Stomach (tissue), 9 donors: Measurements from ENCODE around the gene COQ10A. TPM values are rescaled to one million over a fixed set of nuclear protein-coding genes. Genes with fewer than 3 reads are reported as not detected.

Experiments used
- DNase-seq, 2 donors: peaks; one replicate each; pipeline versions ENCODE4 v3.0.0 to v3.0.0-alpha.2; 2013 to 2019
- H3K27ac ChIP-seq, 5 donors: fragments of 200-600 bp in 4 of 5; sonication (generic) in 4 of 5; one replicate each; pipeline ENCODE4 v1.5.1; 2013 to 2019; ENCODE audit warnings: mild to moderate bottlenecking in 1 of 5, moderate library complexity in 1 of 5
- H3K27me3 ChIP-seq, 3 donors: fragments of 200-600 bp; sonication (generic); one replicate each; pipeline ENCODE4 v1.5.1; 2017 to 2019; ENCODE audit warnings: mixed run types in 1 of 3
- H3K36me3 ChIP-seq, 4 donors: fragments of 200-600 bp; sonication (generic); 1 replicate in 3 of 4; 2 replicates in 1 of 4; pipeline ENCODE4 v1.5.1; 2016 to 2019
- H3K4me1 ChIP-seq, 4 donors: fragments of 200-600 bp; sonication (generic); one replicate each; pipeline ENCODE4 v1.5.1; 2016 to 2019
- H3K4me3 ChIP-seq, 4 donors: fragments of 200-600 bp; sonication (generic) in 3 of 4; one replicate each; pipeline ENCODE4 v1.5.1; 2016 to 2019; ENCODE audit warnings: mild to moderate bottlenecking in 1 of 4
- H3K9me3 ChIP-seq, 4 donors: fragments of 200-600 bp; sonication (generic); one replicate each; pipeline ENCODE4 v1.5.1; 2016 to 2019
- CTCF ChIP-seq, 7 experiments: fragments of 450-650 bp in 4 of 7; fragments of 200-600 bp in 3 of 7; sonication (generic) in 3 of 7; IDR thresholded peaks; one replicate each; pipeline ENCODE4 v1.5.1; 2016 to 2019; ENCODE audit warnings: antibody characterized with exemption in 7 of 7, control low read depth in 2 of 7, mild to moderate bottlenecking in 1 of 7
- EP300 ChIP-seq: sonication (generic); formaldehyde crosslinking; IDR thresholded peaks from one replicate; pipeline ENCODE4 v1.6.1; 2017; ENCODE audit warnings: antibody characterized with exemption
- POLR2A ChIP-seq, 4 donors: fragments of 450-650 bp; IDR thresholded peaks; one replicate each; pipeline ENCODE4 v1.6.1; 2016; ENCODE audit warnings: antibody characterized with exemption in 4 of 4, control low read depth in 2 of 4, mild to moderate bottlenecking in 1 of 4, moderate library complexity in 1 of 4
- POLR2AphosphoS5 ChIP-seq, 3 donors: sonication (generic); formaldehyde crosslinking; IDR thresholded peaks; one replicate each; pipeline ENCODE4 v1.6.1; 2016; ENCODE audit warnings: antibody characterized with exemption in 3 of 3
- WGBS, 5 donors: extraction: QIAGEN DNeasy Blood & Tissue Kit in 3 of 5; methylation state at CpG; one replicate each; pipeline versions ENCODE4 v1.1.5 to v1.1.7; 2013 to 2018; 5-methylcytosine and 5-hydroxymethylcytosine counted together
- intact Hi-C: fragments of 100-400 bp; cut with DNase I; formaldehyde crosslinking; loops from one replicate; pipeline ENCODE4 v1.15.1; 2023; ENCODE audit warnings: low total_unique reads
- polyA plus RNA-seq, 3 donors: library from polyadenylated mRNA; stranded (reverse); fragments of 200-250 nt; gene quantifications; one replicate each; pipeline ENCODE4 v1.2.3, GENCODE V29; 2013
- total RNA-seq, 5 donors: library from RNA; depleted of rRNA; stranded (reverse); fragments of >200 nt; gene quantifications; one replicate each; pipeline versions ENCODE4 v1.1.0 to v1.2.3, GENCODE V29; 2014 to 2016
- donor health status: healthy with polysubstance abuse.
- donor health status: Bipolar disorder and iron deficiency.
- donor health status: healthy.

COQ10A gene
- total and polyA plus RNA-seq, 8 donors, result 4.4 to 86.4 (median 9.0) TPM

GRCh38 chr12:56274299-56274698 is 7.6 kb downstream of the COQ10A start:
- Histone ChIP-seq H3K27ac (no peak overlapping the region), H3K4me3 (no peak overlapping the region), H3K4me1 (peaks cover 0 to 10% (median 0%) of the 10 kb centered on the region in 4 donors), H3K9me3 (no peaks in the 10 kb centered on the region), H3K36me3 (peaks cover 65 to 100% (median 99%) of the 10 kb centered on the region in 4 donors), H3K27me3 (no peaks in the 10 kb centered on the region)
- 94 to 98% (median 95%) methylated on average over 2 of the region's 2 CpGs for WGBS, 5 donors
- DNase-seq, result no peak
- no peak for TF ChIP-seq POLR2AphosphoS5 (IDR thresholded peaks at IDR 0.05)
- TF ChIP-seq POLR2A (IDR thresholded peaks at IDR 0.05), result no peak
- no peak for TF ChIP-seq CTCF (IDR thresholded peaks at IDR 0.05)
- TF ChIP-seq EP300, result no peak
- intact Hi-C loops, result no loop called here

GRCh38 chr12:56278905-56279304 is 12.2 kb downstream of the COQ10A start:
- DNase-seq, result no peak
- TF ChIP-seq CTCF (IDR thresholded peaks at IDR 0.05) (no peak), POLR2A (IDR thresholded peaks at IDR 0.05) (no peak)
- Histone ChIP-seq H3K36me3 (peaks cover 78 to 100% (median 100%) of the 10 kb centered on the region in 4 donors), H3K4me3 (no peak overlapping the region), H3K4me1 (peaks cover 0 to 11% (median 0%) of the 10 kb centered on the region in 4 donors), H3K27me3 (no peaks in the 10 kb centered on the region), H3K27ac (no peak overlapping the region), H3K9me3 (no peaks in the 10 kb centered on the region)
- intact Hi-C loops, result no loop called here
- 89 to 95% (median 94%) methylated on average over 3 of the region's 3 CpGs for WGBS, 5 donors

GRCh38 chr12:56280849-56281248 is 14.1 kb downstream of the COQ10A start:
- peaks cover 70 to 100% (median 100%) of the 10 kb centered on the region in 4 donors for H3K36me3 ChIP-seq
- intact Hi-C loops, result no loop called here
- peaks cover 0 to 16% (median 2%) of the 10 kb centered on the region in 4 donors for H3K4me1 ChIP-seq

GRCh38 chr12:56282030-56282429 is 15.3 kb downstream of the COQ10A start:
- Histone ChIP-seq H3K27ac (no peak overlapping the region), H3K4me1 (peaks cover 8 to 28% (median 13%) of the 10 kb centered on the region in 4 donors), H3K4me3 (no peak overlapping the region), H3K9me3 (no peaks in the 10 kb centered on the region), H3K27me3 (no peaks in the 10 kb centered on the region), H3K36me3 (peaks cover 66 to 97% (median 94%) of the 10 kb centered on the region in 4 donors)
- no peak for DNase-seq
- intact Hi-C loops, result no loop called here
- WGBS, 5 donors, result 77 to 90% (median 87%) methylated on average over 6 of the region's 6 CpGs
- no peak for TF ChIP-seq POLR2AphosphoS5 (IDR thresholded peaks at IDR 0.05)
- no peak for TF ChIP-seq EP300
- no peak for TF ChIP-seq CTCF (IDR thresholded peaks at IDR 0.05)
- no peak for TF ChIP-seq POLR2A (IDR thresholded peaks at IDR 0.05)

More at GRCh38 chr12:56280849-56281248, 14.1 kb downstream of the COQ10A start:
- no peak overlapping the region for H3K27ac ChIP-seq
- H3K9me3 ChIP-seq, result no peaks in the 10 kb centered on the region
- no peak for TF ChIP-seq CTCF (IDR thresholded peaks at IDR 0.05)
- no peak for TF ChIP-seq EP300
- no peak for TF ChIP-seq POLR2A (IDR thresholded peaks at IDR 0.05)
- no peak for TF ChIP-seq POLR2AphosphoS5 (IDR thresholded peaks at IDR 0.05)
- no peaks in the 10 kb centered on the region for H3K27me3 ChIP-seq
- no peak overlapping the region for H3K4me3 ChIP-seq
- DNase-seq, result no peak
